AG09319 (cell line): ENCODE results near the gene GABRA1.

Experiments
- DNase-seq: peaks from one replicate; pipeline ENCODE4 v3.0.0-alpha.2; 2010; ENCODE audit warnings: low read depth; ENCODE audit errors: extremely low read depth
- CTCF ChIP-seq: IDR thresholded peaks from 2 replicates; pipeline ENCODE4 v1.5.1; 2011; ENCODE audit warnings: low read depth, mild to moderate bottlenecking, inconsistent platforms, low read length, moderate library complexity

Gene GABRA1

DNA sequence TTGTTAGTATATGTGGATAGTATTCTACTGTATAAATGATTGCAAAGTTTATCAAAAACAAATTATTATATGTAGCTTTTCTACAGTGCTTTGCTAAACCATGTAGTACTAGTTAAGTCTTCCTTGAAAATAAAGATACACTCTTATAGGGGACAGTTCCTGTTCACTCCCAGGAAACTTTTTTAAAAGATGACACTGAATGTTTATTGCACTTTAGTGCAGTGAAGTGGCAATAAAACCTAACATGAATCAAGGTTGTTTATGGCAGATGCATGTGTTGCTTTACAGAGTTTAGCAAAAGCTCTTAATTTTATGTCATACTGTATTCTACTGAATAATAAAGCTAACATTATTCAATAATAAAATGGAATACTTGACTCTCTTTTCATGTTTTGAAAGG, 51.7 kb downstream of the GABRA1 start:
- no peak for DNase-seq
- TF ChIP-seq CTCF: no peak

DNA sequence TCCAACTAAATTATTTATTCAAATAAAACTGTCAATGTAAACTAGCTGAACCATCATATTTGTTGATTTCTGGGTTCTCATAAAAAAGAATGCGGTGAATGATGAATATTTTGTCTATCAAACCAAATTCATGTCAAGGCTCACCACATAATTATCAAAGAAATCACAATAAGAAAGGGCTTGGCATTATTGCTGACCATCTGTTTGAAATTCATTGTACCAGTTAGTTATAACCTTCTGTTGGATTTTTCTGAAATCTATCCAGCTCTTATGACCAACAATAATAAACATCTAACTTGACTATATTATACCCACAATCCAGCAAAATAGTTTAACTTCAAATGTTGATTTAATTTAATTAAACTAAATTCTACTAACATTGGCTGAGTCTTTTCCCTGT, 53.1 kb downstream of the GABRA1 start:
- TF ChIP-seq CTCF: no peak

DNA sequence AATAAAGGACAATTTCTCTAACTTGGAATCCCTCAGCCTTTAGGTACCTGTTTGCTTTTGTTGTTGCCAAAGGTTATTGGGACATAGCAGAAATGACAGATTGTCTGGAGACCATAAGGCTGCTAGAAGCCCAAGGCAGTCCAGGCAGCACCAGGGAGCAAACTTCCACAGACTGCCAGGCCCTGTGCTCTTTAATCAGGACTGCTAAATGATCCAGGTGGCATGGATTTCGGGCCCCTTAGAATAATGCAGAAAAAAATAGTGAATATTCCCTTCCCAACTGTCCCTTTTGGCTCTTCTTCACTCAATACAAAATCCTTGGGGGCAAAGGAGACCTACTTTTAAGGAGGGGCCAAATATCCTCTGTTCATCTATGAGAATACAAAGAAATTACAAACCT, 73.9 kb downstream of the GABRA1 start:
- no peak for TF ChIP-seq CTCF
- no peak for DNase-seq

More for the DNA sequence above, 53.1 kb downstream of the GABRA1 start:
- no peak for DNase-seq

GRCh38 chr5:161924270-161924669, 76.3 kb downstream of the GABRA1 start:
- TF ChIP-seq CTCF: no peak
- no peak for DNase-seq

DNA sequence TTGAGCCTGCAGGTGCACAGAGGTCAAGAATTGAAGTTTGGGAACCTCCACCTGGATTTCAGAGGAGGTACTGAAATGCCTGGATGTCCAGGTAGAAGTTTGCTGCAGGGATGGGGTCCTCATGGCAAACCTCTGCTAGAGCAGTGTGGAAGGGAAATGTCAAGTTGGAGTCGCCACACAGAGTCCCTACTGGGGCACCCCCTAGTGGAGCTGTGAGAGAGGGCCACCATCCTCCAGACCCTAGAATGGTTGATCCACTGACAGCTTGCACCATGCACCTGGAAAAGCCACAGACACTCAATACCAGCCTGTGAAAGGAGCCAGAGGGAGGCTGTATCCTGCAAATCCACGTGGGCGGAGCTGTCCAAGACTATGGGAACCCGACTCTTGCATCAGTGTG, 78.0 kb downstream of the GABRA1 start:
- TF ChIP-seq CTCF: no peak
- DNase-seq: no peak

DNA sequence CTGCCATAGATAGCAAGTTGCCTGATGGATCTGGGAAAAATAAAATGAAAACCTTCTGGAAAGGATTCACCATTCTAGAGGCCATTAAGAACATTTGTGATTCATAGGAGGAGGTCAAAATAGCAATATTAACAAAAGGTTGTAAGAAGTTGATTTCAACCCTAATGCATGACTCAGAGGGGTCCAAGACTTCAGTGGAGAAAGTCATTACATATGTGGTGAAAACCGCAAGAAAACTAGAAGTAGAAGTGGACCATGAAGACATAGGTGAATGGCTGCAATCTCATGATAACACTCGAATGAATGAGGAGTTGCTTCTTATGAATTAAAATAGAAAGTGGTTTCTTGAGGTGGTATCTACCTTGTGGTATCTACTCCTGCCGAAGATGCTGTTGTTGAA, 86.6 kb downstream of the GABRA1 start:
- no peak for DNase-seq
- no peak for TF ChIP-seq CTCF

GRCh38 chr5:161944974-161945373, 97.1 kb downstream of the GABRA1 start:
- DNase-seq: no peak
- no peak for TF ChIP-seq CTCF
